ENCODE data around the gene ZDHHC14.

ZDHHC14 gene

DNA sequence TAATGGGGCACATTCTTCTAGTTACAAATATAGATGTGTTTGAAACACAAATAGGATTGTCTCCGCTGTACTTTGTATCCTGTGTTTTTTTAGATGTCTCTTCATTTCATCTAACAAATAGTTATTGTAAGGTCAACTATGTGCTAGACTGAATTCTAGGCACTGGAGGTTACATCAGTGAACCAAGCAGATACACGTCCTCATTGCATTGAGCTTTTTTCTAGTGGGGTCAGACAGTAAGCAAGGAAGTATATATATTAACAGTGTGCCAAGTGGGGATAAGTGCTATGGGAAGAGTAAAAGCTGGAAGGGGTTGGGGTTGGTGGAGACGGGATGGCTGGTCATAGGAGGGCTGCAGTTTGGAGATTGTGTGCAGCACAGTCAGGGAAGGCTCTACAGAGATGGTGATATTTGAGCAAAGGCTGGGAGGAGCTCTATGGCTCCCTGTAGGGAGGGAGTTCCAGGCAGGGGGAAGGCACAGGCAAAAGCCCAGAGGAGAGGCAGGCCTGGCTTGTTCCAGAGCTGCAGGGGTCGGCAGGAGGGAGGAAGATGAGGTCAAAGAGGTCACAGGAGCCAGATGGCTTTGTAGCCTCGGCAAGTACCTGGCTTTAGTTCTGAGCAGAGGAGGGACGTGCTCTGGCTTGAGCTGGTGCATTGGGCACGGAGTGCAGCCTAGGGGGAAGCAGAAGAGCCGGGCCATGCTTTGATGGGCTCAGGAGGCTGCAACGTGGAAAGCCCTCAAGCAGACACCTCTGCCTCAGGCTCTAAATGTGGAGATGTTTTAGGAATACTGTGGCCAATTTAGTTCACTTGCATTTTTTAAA is 152.3 kb downstream of the ZDHHC14 start:
- DNase-seq (ENCODE audit: low read depth) = no peak

DNA sequence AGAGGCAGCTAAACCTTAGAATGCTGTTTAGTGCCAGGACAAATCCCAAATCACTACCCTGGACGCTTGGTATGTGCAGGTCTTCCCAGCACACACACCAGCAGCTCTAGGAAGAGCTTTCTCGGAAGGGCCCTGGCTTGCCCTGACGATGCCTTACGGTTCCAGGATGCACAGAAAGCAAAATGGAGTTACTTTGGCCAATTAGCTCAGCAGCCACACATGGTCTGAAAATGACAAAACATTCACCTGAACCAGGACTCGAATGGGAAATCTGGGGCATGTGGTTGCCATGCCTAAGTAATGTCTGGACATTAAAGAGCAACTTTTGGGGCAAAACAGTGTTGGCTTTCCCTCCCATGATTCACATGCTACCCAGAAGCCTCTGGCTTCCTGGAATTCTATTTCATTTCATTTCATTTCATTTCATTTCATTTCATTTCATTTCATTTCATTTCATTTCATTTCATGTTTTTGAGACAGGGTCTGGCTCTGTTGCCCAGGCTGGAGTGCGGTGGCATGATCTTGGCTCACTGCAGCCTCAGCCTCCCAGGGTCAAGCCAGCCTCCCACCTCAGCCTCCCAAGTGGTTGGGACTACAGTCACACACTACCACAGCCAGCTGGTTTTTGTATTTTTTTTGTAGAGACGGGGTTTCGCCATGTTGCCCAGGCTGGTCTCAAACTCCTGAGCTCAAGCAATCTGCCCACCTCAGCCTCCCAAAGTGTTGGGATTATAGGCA is 153.3 kb downstream of the ZDHHC14 start:
- DNase-seq (ENCODE audit: low read depth) = no peak

- no peak for DNase-seq (ENCODE audit: low read depth)
These were observed 154.0 kb downstream of the ZDHHC14 start for GRCh38 chr6:157534977-157535339.

GRCh38 chr6:157535340-157536222 is 154.6 kb downstream of the ZDHHC14 start:
- DNase-seq (ENCODE audit: low read depth) = no peak

GRCh38 chr6:157536223-157536545 is 155.2 kb downstream of the ZDHHC14 start:
- no peak for DNase-seq (ENCODE audit: low read depth)

DNA sequence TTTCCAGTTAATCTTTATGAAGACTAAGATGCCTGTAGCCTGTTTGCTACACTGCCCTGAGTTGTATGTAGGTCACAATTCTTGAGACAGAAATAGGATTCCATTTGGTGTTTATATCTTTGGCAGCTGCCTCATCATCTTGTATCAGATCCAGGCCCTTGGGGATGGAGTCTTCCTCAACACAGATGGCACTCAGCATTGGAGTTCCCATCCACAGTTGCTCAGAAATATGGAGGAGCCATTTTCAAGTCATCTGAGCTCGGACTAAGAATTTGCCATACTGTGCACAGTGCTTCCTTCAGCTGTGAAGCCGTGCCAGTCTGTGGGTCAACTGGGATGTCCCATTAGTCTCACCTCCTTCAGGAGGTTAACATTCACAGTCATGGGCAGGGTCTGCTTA is 156.6 kb downstream of the ZDHHC14 start:
- DNase-seq (ENCODE audit: low read depth) = no peak

DNA sequence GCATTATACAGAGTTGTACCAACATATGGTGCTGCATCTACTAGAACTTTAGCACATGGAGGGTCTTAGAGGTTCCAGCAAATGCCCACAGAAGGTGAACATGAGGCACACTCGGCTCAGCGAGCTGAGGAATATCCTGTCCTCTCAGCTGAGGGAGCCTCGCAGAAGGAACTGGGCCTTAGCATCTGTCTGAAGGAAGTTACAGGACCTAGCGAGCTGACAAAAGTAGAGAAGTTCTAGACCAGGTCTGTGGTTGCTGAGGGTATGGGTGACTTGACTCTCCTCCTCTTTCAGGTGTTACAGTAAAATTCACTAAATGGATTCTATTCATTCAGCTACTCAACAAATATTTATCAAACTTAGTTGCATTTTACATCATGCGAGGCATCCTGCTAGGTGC is 157.2 kb downstream of the ZDHHC14 start:
- DNase-seq (ENCODE audit: low read depth) = no peak

DNA sequence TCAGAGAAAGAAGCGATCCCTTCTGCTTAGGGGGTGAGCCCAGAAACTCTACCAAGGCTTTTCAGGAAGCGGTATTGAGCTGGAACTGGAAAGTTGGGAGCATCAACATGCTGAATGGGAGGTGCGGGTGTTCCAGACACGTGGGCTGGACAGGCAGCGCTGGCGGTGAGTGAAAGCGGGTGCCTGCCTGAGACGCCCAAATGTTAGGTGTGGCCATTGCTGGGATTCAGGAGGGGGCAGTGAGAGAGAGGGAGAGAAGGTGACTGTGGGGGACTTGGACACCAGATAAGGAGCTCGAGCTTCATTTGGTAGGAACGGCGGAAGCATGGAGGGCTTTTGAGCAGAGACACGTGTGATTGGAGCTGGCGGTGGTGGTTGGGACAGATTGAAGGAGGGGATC is 157.7 kb downstream of the ZDHHC14 start:
- DNase-seq (ENCODE audit: low read depth) = no peak

GRCh38 chr6:157539421-157539822 is 158.4 kb downstream of the ZDHHC14 start:
- no peak for DNase-seq (ENCODE audit: low read depth)

DNA sequence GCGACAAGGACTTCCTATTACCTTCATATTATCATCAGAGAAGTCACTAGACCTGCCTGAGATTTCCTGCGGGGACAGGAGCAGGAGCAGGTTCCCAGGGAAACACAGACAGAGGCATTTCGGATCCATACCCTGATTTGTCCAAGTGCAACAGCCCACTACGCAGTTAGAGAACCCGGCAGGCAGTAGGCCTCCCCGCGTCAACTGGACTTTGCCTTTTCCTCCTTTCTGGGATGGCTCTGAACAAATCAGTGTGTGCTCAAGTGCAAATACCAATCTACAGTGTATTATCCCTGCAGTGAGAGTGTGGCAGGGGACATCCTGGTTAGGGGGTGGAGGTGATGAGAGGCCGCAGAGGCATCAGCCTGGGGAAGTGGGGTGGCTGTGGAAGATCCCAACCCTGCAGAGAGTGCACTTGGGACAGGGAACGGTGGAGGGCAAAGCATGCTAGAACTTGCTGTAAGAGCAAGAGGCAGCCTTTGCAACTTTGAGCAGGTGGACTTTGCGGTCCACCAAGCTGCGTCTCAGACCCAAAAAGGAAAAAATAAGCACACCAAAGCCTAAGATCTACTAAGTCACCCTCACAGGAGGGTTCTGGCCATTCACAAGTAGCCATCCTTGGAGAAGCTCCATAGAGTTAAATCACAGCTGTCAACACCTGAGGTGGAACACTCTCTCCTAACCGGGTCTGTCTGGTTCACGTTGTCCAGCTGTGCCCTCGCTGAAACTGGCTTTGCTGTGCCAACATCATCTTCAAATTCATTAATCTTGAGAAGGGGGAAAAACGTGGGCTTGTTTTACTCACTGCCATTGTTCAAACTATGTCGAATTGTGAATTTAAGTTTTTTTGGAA is 159.1 kb downstream of the ZDHHC14 start:
- no peak for DNase-seq (ENCODE audit: low read depth)

DNA sequence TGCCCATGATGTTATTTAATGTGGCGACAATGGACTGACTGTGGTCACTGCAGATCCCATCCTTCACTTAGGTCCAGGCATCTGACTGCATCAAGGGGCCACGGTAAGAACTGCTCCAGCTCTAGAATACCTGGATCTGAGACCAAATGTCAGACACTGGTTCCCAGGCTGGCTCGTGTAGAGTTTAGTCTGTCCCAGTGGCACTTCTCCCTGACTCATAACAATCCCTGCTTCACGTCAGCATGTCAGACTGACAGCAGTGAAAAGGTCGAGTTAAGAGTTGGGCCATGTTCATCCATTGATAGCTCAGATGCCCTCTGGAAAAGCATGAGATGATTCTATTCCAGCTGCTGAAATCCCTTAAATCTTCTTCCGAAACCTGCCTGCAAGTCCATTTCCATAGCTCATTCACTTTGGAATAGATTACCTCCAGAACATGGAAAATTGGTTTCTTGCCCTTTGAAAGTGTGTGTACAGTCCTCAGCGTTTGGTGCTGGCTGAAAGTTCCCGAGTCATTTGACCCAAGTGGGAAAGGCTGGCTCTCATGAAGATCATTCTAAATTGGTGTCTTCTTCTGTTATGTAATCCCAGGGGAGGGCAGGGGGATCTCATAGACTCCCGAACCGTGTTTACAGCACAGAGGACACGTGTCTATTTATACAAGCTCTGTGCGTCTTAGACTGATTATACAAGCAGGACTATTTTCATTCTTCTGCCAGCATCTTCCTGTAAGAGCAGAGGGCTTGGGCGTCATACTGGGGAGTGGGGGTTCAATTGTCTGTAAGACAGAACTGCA is 160.8 kb downstream of the ZDHHC14 start:
- no peak for DNase-seq (ENCODE audit: low read depth)

DNA sequence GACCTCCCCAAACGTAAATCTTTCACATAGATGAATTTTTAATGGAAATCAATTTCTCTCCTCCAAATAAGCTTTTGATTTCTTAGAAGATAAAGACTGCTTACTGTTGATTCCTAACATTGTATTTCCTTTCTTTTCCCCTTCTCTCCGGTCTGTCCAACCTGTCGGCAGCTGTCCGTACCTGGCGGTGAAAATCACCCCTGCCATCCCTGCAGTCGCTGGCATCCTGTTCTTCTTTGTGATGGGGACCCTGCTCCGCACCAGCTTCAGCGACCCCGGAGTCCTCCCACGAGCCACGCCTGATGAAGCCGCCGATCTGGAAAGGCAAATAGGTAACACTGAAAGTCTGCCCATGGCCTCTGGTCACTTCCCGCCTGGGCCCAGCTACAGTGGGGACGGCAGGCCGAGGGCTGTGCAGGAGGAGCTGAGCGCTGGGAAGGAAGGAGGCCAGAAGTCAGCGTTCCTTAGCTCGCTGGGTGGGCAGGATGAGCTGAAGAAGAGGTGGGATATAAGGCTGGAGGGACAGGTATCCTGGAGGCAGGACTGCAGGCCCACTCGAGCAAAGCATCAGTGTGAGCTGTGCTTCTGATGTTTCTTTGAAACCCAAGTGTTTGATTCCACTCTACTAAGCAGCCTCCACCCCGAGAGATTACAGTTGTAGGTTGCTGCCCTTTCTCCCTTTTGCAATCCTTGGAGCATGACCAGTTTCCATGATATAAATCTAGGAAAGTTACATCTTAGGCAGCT is 161.6 kb downstream of the ZDHHC14 start:
- no peak for DNase-seq (ENCODE audit: low read depth)

DNA sequence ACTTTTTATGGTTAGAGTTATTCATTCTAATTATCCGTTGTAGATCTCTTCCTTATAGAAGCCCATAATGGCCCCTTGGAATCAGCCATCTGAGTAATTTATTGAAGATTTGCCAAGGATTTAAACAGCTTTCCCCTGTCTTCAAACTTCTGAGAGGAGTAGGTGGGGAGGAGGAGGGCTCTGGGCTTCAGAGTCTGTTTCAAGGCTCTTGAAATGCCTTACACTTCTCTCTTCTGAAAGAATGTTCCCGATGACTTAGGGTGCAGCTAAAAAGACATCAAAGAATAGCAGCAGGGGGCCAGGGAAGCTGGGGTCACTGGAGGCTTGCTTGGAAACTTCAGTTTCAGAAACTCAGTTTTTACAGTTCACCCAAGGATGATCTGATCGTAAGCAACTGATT is 165.3 kb downstream of the ZDHHC14 start:
- DNase-seq (ENCODE audit: low read depth) = no peak

- no peak for DNase-seq (ENCODE audit: low read depth)
These were observed 166.1 kb downstream of the ZDHHC14 start for GRCh38 chr6:157547112-157547511.

DNA sequence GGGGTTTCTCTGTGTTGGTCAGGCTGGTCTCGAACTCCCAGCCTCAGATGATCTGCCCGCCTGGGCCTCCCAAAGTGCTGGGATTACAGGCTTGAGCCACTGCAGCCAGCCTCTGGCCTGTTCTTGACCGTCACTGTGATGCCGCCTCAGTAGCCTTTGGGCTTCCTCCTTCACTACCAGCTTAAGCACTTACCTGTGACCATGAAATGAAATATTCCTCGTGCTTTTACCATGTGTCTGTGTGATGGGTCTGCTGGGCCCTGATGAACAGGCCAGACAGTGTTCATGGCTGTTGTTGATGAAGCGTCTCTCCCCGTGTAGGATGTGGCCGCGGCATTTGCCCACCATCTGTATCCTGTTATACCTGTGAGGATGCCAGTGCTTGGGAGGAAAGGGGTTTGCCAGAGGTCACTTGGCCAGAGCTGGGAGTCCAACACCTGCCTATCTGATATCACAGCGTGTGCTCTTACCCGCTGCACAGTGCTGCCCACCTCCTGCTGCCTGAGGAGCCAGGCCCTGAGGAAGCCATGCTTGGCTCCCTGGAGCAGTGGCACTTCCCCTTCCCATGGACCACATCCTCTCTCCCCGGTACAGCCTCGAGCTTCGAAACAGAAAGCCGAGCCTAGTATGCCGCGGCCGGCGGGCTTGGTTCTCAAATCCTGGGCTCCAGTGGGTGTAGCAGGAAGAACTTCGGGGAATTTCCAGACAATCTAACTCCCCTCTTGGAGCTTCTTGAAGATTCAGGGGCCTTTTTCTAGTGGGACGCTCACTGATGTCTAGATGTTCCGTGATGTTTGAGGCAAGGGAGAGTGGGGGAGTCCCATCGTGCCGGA is 167.9 kb downstream of the ZDHHC14 start:
- DNase-seq (ENCODE audit: low read depth) = no peak

GRCh38 chr6:157549468-157549745 is 168.4 kb downstream of the ZDHHC14 start:
- DNase-seq (ENCODE audit: low read depth) = no peak

DNA sequence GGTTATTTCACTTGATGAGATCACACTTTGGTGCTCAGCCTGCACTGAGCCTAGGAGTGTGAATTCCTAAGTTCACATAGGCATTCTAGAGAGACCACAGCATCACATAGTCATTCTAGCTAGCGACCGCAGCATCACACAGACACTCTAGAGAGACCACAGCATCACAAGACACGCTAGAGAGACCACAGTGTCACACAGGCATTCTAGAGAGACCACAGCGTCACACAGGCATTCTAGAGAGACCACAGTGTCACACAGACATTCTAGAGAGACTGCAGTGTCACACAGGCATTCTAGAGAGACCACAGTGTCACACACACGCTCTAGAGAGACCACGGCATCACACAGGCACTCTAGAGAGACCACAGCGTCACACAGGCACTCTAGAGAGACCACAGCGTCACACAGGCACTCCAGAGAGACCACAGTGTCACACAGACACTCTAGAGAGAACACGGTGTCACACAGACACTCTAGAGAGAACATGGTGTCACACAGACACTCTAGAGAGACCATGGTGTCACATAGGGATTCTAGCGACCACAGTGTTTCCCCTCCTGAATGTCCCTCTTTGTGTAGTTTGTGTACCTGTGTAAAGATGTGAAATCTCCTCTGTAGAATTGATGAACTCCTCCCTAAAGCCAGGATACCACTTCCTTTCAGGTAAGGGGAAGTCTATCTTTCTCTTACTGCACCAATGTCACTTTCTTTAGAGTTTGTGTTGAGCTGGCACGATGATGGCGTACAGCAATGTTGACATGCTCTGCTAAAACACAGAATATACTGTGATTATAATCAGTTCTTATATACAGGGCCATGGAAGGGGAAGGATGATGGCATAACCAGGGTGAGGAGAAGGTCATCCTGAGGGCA is 169.4 kb downstream of the ZDHHC14 start:
- no peak for DNase-seq (ENCODE audit: low read depth)

GRCh38 chr6:157551041-157551832 is 170.2 kb downstream of the ZDHHC14 start:
- no peak for DNase-seq (ENCODE audit: low read depth)
